Lower leg skin (tissue), 3 donors: ENCODE results near the gene FAM110A.
"Not testable (repeated sequence)": the region's sequence is repeated elsewhere in the genome, so short reads cannot be mapped to it uniquely, and the experiment has no call there.

Source experiments
- POLR2A ChIP-seq, 2 donors: fragments of 450-650 bp; IDR thresholded peaks; one replicate each; pipeline ENCODE4 v1.6.1; 2016 to 2017; ENCODE audit warnings: antibody characterized with exemption in 2 of 2, mild to moderate bottlenecking in 1 of 2, moderate library complexity in 1 of 2
- TF ChIP-seq, protein P1 (sequence below), 3 donors: fragments of 450-650 bp; IDR thresholded peaks; one replicate each; pipeline ENCODE4 v1.5.1; 2016; ENCODE audit warnings: antibody characterized with exemption in 3 of 3, mild to moderate bottlenecking in 3 of 3, moderate library complexity in 2 of 3

DNA sequence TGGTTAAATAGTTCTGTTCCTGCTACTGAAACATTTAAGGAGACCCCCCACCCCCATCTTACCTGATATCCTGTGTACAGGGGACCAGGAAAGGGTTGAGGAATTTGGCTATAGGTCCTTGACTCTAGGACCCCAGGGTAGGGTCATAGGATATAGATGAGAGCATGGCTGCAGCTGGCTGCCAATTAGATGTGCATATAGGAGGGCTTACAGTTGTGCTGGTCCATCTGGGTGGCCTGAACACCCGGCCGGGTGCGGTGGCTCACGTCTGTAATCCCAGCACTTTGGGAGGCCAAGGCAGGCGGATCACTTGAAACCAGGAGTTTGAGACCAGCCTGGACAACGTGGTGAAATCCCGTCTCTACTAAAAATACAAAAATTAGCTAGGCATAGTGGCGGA lies 15.2 kb downstream of the FAM110A start:
- TF ChIP-seq, protein P1, sequence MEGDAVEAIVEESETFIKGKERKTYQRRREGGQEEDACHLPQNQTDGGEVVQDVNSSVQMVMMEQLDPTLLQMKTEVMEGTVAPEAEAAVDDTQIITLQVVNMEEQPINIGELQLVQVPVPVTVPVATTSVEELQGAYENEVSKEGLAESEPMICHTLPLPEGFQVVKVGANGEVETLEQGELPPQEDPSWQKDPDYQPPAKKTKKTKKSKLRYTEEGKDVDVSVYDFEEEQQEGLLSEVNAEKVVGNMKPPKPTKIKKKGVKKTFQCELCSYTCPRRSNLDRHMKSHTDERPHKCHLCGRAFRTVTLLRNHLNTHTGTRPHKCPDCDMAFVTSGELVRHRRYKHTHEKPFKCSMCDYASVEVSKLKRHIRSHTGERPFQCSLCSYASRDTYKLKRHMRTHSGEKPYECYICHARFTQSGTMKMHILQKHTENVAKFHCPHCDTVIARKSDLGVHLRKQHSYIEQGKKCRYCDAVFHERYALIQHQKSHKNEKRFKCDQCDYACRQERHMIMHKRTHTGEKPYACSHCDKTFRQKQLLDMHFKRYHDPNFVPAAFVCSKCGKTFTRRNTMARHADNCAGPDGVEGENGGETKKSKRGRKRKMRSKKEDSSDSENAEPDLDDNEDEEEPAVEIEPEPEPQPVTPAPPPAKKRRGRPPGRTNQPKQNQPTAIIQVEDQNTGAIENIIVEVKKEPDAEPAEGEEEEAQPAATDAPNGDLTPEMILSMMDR (IDR thresholded peaks at IDR 0.05) = not testable (repeated sequence)
- not testable (repeated sequence) for TF ChIP-seq POLR2A (IDR thresholded peaks at IDR 0.05)
